Activated CD4-positive, alpha-beta T cell treated with anti-CD3 and anti-CD28 coated beads, Interleukin-10, Interleukin-2, amounts not matched to agents 100 ng/mL and 50 ng/mL, durations not matched to agents 16 hours and 8 hours (primary cell): ENCODE measurements around the gene FADS2.

Experiments used
- DNase-seq: peaks from one replicate; pipeline ENCODE4 v3.0.0-alpha.2; 2020

FADS2 gene

GRCh38 chr11:61907871-61908729, 80.0 kb downstream of the FADS2 start:
- no peak for DNase-seq

GRCh38 chr11:61908730-61909316, 80.7 kb downstream of the FADS2 start:
- no peak for DNase-seq

- no peak for DNase-seq
Measured at GRCh38 chr11:61910187-61911127, 82.4 kb downstream of the FADS2 start.

- DNase-seq = no peak
Measured at GRCh38 chr11:61911128-61911700, 83.1 kb downstream of the FADS2 start.

- no peak for DNase-seq
Measured at GRCh38 chr11:61911701-61912529, 83.8 kb downstream of the FADS2 start.

- no peak for DNase-seq
Measured at GRCh38 chr11:61912530-61912898, 84.4 kb downstream of the FADS2 start.

- no peak for DNase-seq
Measured at GRCh38 chr11:61912991-61913698, 85.0 kb downstream of the FADS2 start.

- no peak for DNase-seq
Measured at GRCh38 chr11:61913699-61914395, 85.7 kb downstream of the FADS2 start.

- no peak for DNase-seq
Measured at GRCh38 chr11:61914471-61915171, 86.5 kb downstream of the FADS2 start.

GRCh38 chr11:61916737-61917333, 88.7 kb downstream of the FADS2 start:
- no peak for DNase-seq
